ENCODE measurements around the gene SATB2.

Gene SATB2

DNA sequence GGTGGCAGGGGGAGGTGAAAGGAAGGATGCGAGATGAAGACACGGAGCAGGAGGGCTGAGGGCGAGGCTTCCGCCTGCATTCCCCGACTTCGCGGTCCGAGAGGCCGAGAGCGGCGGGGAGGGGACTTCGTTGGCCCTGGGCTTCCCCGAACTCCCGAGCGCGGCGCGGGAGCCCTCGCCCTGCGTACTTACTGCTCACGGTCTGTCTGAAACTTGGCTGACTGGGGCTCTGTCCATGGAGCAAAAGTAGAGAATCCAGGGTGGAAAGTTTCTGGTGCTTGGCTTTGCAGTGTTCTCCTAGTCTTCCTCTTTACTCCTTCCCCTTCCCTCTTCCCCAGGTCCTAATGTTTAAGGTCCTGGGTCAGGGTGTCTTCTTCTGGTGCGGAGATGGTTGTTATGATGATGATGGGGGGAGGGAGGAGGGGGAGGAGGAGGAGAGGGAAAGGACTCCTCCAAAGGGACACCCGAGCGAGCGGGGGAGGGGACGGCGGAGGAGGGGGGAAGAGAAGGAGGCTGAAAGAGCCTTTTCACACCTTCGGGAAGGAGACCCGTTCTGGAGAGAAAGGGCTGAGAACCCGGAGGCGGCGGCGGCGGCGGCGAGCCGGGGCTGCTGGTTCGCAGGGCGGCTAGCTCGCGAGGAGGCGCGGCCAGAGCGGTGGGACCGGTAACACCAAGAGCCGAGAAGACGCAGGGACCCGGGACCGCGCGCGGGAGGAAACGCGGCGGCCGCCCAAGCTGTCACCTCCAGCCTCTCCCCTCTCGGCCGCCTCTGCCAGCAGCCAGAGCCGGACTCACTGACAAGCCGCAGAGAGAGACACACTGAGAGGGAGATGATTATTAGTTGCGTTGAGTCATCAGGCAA, at the start of gene SATB2:
TSS of gene SATB2 (minus strand) at position 793 of the 862 bp plus-strand sequence. CDS start 1,902 bp downstream, outside the sequence.
- peak in 1 of 2 donors; percentile 51 for DNase-seq

- DNase-seq: no peak
These were observed 48.1 kb upstream of the SATB2 start for GRCh38 chr2:199505755-199506403.

DNA sequence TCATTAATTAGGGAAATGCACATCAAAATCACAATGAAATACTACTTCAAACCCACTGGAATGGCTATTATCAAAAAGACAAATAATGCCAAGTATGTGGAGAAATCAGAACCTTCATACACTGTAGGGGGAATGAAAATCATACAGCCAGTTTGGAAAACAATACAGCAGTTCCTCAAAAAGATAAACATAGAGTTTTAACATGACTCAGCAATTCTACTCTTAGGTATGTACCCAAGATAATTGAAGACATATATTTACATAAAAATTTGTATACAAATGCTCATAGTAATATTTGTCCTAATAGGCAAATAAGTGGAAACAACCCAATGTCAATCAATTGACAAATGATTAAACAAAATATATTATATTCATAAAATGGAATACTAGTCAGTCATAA, 45.4 kb upstream of the SATB2 start:
- no peak for DNase-seq

GRCh38 chr2:199499005-199499404, 41.3 kb upstream of the SATB2 start:
- DNase-seq: no peak

- no peak for DNase-seq
These were observed 37.4 kb upstream of the SATB2 start for GRCh38 chr2:199495147-199495546.

GRCh38 chr2:199490049-199490448, 32.3 kb upstream of the SATB2 start:
- DNase-seq: no peak

GRCh38 chr2:199488772-199489400, 31.1 kb upstream of the SATB2 start:
- DNase-seq: peak; percentile 52 to 56

- peak; percentile 45 to 54 for DNase-seq
These were observed 28.1 kb upstream of the SATB2 start for GRCh38 chr2:199485732-199486335.

GRCh38 chr2:199484927-199485326, 27.2 kb upstream of the SATB2 start:
- DNase-seq: no peak

- DNase-seq: no peak
These were observed 23.2 kb upstream of the SATB2 start for GRCh38 chr2:199480966-199481365.

DNA sequence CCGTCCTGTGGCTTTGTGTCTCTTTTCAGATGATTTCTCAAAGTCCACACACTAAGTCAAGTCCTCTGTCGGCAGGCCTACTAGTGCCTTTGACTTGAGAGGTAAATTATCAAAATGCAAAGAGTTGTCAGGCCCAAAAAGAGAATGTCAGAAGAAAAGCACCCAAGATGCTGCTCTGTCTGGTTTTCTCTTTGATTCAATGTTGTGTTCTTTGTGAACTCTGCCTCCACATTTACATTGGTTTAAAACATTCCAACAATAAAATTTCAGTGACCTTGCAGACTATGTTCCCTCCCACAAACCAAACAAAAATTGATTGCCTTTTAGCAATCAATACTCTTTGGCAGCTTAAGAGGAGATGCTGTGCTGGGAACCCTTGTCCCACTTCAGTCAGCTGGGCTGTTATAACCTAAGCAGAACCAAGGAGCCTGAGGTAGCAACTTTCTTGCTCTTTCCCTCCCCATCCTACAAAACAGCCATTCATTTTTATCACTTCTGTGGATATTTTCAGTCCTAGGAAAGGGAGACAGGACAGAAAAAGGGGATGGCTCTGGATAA, 19.6 kb upstream of the SATB2 start:
- DNase-seq: no peak

- peak in 1 of 2 donors; percentile 64 for DNase-seq
These were observed 13.8 kb upstream of the SATB2 start for GRCh38 chr2:199471443-199472057.

DNA sequence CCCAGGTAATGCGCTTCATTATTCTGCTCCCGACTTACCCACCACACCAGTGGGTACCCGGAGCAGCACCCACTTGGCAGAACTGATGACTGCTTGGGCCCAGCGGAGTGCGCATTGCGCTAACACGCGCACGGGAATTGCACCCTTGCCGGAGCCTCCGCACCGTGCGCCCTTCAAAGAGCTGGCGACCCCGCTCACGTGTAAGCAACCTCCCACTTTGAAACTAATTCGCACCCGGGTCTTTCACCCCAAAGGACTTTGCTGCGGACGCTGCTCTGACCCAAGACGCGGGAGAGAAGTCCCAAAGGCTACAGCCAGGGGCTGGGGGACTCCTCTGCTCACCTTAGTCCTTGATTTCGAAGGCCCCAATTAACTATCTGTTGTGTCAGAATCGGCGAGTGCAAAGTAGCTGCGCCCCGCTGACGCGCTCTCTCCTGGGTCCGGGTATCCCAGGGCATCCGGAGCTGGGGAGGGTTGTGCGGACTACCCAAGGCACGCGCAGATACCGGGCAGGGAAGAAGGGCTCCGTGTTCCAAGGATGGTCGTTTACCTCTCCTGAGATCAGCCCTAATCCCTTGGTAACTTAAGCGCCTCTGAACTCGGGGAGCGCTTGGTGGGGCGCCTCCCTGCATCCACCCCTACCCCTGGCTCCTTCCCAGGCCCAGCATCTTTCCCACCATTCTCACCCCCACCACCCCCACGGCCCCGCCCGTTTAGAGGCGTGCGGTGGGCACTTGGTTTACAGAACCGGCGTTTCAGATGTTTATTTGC, 13.1 kb upstream of the SATB2 start:
- DNase-seq: no peak

- no peak for DNase-seq
These were observed 12.6 kb upstream of the SATB2 start for GRCh38 chr2:199470361-199470671.

- DNase-seq: no peak
These were observed 12.0 kb upstream of the SATB2 start for GRCh38 chr2:199469514-199470360.

DNA sequence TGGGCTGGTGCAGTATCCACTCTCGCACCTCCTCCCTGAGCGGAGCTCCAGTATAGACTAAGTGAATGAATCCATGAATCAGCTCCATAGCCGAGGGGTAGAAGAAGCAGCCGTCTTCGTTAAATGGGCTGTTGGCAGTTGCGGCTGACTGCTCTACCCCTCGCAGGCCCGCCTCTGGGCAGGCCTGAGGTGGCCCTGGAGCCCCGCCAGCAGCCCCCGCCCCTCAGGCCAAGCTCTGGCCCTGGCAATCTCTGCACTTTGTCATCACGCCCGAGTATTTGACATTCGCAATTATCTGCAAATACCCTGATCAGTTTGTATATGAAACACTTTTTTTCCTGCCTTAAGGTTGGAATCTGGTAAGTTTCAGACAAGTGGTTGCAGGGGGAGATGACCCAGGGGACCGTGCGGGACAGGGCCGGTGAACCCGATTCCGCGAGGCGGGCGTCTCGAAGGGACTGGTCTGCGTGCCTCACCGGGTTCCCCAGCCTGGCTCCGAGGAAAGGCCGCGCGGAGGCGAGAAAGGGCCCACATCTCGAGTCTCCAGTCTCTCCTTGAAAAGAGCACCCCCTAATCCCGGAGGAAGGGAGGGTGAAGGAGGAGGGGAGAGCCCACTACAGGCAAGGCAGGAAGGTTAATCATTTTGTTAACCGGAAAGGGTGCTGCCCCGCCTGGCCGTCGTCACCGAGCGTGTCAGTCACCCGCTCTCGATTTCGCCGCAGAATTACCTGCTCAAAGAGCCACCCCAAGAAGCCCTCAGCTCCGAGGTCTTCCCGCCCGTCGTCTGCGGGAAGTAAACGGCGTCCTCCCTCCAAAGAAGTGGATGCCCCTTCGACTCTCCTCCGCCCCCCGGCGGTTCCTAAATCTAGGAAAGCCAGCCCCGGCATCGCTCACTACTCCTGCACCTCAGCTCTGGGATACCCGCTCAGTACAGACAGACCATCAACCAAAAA, 11.1 kb upstream of the SATB2 start:
- peak in 1 of 2 donors; percentile 35 for DNase-seq

DNA sequence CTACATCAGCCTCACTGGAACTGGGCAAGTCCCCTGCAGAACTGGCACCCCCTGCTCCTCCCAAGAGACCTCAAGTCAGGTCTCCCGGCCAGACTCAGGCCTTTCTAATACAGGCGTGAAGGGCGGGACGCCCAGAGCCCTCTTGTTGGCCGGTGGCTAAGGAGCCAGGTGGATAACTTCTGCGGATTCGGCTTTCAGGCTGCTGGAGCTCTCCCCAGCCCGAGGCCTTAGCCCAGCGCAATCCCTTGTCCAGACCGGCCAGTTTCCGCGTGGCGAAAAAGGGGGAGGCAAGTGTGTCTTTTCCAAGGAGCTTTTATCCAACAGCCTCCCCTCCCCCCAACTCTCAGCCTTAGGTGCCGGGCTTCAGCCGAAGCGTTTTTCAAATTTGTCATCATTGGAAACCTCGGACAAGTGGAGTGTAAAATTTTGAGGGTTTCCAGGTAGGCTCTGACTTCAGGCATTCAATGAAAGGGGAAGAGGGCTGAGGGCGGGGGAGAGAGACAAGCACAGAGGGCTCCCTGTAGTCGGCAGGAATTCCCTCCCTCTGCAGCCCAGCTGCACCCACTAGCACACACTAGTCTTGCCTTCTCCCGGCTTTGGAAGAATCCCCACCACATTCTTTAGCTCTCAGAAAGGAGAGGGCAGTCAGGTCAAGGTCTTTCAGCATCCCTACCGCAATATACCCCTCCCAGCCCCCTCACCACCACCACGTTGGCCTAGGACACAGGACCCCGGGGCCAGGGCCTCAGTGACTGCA, 9.5 kb upstream of the SATB2 start:
- no peak for DNase-seq

GRCh38 chr2:199466692-199467065, 8.9 kb upstream of the SATB2 start:
- DNase-seq: no peak

Data from stimulated activated CD4-positive, alpha-beta T cell treated with anti-CD3 and anti-CD28 coated beads, Interleukin-2, amount 100 ng/mL, for 24 hours (primary cell).